ENCODE data around the gene RGS6.

The RGS6 gene

DNA sequence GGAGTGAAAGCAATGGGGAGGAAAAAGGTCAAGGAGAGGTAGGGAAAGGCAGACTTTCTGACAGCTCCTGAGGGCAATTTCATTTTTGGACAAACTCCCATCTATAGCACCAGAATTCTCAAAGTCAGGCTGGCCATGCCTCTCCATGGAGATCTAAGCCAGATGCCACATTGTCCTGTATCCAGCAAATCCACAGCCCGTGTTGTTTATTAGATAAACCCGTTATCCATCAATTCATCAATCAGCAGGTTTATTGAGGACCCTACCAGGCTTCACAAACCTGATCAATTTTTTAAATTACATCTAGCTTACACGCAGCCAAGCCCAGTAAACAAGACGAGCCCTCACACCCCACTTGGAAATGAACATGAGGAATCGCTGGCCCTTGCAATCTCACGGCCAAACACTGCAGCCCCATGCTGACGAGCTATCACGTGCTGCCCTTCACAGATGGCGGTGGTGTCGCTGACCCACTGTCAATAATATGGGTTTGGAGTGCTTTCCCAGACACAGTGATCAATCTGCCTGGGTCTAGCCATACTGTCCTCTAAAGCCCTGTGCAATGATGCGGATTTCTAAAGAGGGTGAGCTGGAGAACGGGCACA lies 628.8 kb downstream of the RGS6 start:
- DNase-seq, result no peak

DNA sequence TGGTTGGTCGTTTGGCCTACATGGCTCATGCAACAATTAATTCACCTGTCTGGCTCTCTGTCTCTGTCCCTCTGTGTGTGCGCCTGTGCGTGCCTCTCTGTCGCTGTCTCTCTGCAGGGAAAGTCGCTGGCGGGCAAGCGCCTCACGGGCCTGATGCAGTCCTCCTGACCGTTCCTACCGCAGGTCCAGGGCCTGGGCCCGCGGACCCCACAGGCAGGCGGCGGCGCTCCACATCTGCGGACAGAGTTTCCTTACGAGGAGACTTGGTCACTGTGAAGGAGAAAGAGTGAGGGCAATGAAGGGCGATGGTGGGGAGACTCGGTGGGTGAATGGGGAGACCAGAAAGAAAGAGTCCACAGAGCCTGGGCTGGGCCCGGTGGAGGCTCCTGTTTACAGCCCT lies 630.1 kb downstream of the RGS6 start:
- DNase-seq, result no peak

GRCh38 chr14:72563676-72564075 lies 631.4 kb downstream of the RGS6 start:
- no peak for DNase-seq

GRCh38 chr14:72565149-72565559 lies 632.9 kb downstream of the RGS6 start:
- no peak for DNase-seq

- DNase-seq, result no peak
Measured at GRCh38 chr14:72565917-72566316, 633.7 kb downstream of the RGS6 start.

GRCh38 chr14:72567226-72567625 lies 635.0 kb downstream of the RGS6 start:
- DNase-seq, result no peak

DNA sequence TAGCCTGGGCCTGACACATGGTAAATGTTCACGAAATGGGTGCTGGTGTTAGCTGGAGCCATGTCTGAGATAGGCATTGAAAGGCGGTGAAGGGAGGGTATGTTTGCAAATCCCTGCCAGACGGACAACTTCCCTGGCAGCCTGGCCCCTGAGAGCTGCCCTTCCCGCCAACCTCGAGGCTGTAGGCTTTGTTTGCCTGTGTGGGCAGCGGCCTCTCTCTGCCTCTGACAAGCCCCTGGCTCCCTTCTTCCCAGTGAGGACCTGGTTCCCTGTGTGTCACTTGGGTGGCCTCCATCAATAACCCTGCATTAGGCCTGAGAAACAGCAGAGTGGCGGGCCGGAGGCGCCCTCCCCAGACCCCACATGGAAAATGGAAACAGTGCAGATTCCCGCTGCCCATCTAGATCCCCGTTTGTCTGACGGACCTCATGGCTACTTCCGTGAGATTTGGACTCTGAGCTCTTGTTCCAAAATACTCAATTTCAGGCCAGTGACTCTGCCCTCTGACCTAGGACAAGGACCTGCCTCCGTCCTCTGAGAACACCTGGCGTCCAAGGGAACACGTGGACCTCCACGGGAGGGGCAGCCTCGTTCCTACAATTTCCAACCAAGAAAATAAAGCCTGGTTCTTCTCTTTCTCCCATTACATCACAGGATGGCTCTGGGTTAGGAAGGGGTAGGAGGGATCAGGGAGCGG lies 636.2 kb downstream of the RGS6 start:
- no peak for DNase-seq

DNA sequence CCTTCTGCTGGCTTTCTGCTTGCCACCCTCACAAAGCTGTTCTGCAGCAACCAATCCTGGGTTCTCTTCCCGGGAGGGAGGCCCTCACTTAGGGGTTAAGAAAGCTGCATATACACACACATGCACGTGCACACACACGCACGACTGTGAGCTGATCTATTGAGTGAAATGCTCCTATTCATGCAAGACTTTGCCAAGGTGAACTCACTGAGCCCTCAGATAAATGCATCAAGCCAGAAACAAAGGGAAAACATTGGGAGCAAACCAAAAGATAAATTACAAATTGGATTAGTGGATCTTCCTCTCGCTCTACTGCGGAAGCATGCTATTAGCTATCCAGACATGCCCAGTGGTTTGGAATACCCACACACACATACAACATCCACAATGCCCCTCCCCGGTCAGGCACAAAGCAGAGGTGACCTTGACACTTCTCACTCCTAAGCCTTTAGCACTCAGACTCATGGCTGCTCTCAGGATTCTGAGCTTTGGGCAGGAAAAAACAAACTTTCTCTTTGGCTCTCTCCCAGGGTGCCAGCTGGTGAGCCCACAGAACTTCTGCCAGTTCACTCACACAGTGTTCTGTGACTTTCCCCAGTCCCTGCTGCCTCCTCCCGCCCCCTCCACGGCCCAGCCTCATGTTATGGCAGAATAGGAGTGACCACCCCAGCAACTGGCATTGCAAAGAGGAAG lies 641.6 kb downstream of the RGS6 start:
- DNase-seq, result no peak

GRCh38 chr14:72574715-72575114 lies 642.5 kb downstream of the RGS6 start:
- DNase-seq, result no peak

DNA sequence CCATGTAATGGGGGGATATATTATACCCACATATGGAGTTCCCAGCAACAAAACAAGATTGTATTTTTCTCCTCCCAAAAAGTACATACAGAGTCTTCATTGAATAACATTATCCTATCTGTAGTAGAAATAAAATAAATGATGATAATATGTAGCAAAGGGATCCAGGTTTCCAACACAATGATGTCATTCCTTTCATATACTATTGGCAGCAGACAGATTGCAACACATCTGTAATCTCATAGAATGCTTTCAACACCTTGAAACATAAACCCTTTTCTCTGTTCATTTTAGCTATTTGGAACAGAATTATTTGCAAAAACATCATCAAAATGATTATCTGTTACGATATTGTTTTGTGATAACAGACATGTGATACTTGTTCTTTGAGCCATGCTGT lies 644.0 kb downstream of the RGS6 start:
- DNase-seq, result no peak

DNA sequence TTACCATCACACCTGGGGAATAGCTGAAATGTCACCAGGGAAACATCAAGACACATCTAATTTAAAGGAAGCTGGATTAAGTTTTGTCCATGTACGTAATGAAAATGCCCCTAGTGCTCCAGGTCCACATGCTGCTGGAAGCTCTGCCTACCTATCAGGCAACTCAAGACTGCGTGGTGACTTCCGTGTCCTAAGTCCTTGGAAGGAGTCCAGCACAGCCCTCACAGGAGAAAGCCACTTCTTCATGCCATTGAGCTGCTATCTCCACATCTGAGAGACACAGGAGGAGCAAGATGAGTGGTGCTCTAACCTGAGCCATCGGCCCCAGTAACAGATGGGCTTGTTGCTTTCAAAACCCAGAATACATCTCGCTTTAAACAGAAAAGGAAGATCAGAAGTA lies 645.3 kb downstream of the RGS6 start:
- DNase-seq, result no peak

DNA sequence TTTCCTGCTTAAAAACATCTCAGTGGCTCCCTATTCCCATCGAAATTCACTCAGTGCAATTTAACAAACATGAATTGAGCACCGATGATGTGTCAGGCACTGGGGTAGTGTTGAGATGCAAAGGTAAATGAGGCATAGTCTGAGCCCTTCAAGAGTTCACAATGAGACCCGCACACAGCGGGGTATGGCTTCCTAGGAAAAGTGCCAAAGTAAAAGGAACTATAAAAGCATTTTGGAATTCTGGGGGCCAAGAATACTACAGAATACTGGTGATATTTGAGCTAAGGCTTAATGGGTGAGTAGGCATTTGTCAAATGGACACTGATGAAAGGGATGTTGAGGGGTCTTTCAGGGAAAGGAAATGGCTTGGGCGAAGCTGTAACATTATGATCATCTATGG lies 646.3 kb downstream of the RGS6 start:
- DNase-seq, result no peak

DNA sequence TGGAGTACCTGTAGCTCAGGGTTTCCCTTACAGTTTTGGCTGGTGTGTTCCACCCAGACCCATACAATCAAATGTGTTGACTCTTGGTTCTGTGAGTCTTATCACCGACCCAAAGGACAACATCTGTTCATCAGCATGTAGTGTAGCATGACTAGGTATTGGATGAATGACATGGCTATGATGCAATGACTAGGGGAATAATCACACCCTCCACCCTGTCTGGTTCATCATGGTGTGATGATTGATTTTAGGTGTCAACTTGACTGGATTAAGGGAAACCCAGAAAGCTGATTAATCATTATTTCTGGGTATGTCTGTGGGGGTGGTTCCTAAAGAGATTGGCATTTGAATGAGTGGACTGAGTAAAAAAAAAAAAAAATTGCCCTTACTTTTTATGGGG lies 650.4 kb downstream of the RGS6 start:
- no peak for DNase-seq

DNA sequence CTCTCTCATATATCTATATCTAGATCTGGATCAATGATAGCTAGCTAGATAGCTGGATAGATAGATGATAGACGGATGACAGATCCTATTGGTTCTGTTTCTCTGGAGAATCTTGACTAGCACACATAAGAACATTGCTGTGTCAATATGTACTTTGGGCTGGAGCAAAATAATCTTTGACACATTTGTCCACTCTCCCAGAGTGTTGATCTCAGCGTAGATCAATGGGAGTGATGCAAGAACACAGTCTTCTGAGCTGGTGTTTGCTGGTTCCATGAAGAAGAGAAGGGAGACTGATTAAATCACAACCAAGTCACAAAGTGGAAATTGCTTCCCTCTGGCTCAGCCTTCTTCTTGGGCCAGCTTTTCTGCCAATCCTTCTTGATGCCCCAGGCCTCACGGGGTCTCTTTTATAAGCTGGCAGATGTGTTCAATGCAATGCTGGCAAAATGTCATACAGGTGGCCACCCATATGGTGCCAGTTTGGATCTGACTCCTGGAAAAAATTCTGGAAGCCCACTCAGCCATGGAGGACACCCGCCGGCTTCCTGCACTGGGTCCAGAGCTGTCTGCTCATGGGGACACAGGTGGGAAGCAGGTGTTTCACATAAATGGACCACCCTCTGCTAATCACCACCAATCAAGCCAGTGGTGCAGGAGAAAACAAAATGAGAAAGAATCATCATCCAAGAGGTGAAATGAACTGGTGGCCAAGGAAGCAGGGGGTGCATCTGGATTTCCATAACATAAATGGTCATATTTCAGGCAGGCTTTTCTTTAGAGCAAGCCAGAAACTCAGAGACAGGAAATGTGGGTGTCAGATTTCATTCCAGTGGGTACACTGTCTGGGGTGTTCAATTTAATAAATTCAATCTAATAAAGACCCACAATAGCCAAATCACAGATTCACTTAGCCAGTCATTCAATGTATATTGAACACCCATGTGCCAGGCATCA lies 651.4 kb downstream of the RGS6 start:
- DNase-seq, result no peak

DNA sequence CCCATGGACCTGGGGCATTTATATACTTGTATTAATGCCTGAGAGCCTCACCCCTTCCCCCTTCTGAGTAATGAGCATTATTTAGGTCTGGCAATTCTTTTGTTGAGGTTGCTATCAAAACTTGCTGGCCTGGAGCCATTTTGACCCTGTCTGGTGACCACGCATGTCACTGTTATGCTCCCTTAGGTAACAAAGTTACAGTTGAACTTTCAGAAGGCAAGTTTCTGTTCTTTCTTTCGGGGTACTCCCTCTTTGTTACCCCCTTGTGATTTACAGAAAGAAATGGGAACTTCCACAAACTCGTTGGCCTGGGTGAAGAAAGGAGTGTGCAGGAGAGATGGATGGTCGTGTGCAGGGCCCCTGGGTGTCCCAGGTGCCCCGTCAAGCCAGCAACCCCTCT lies 656.3 kb downstream of the RGS6 start:
- no peak for DNase-seq

DNA sequence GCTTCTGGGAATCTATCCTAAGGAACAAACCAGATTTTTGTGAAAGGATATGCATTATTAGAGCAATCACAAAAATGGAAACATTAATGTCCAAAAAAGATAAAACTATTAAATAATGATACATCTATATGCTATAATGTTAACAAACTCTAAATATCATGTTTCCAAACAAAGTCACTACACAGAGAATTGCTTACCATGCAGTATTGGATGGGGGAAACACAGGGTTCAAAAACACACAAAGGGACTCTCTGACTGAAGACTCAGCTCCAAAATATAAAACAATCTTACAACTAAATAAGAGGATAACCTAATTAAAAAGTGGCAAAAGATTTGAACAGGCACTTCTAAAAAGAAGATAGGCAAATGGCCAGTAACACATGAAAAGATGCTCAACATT lies 657.4 kb downstream of the RGS6 start:
- no peak for DNase-seq

- DNase-seq, result no peak
Measured at GRCh38 chr14:72590577-72590976, 658.3 kb downstream of the RGS6 start.

- DNase-seq, result no peak
Measured at GRCh38 chr14:72591391-72591790, 659.2 kb downstream of the RGS6 start.

GRCh38 chr14:72594099-72594901 lies 662.1 kb downstream of the RGS6 start:
- no peak for DNase-seq

DNA sequence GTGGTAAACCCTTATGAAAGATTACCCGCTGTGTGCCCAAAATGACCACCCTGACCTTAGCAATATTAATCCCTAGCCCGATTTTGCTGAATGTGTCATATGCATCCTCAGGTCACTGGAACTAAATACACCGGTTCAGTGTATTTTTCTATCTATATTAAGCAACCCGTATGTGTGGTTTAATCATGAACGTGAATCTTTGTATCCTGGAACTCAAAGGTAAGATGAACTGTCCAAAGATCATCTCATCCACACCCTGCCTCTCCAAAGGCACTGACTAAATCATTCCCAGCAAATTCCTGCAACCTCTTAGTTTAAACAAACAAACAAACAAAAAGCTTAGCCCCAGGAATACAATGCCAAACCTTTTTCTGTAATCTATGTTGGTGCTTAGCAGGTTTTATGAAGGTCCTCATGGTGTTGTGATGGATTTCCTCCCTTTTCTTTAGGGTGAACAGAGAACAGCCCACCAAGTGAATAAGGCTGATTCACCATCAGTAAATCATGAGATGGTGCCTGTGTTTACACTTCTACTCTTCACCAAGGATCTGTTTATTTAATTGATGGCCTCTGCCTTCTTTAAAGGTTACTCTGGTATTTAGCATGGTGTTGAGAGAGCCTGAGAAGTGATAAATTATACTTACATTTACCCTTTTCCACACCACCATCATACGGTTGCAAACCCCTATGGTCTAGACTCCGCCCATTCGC lies 663.1 kb downstream of the RGS6 start:
- no peak for DNase-seq
